ENCODE results near the gene MRPL36. TPM values are rescaled to one million over a fixed set of nuclear protein-coding genes. Genes with fewer than 3 reads are reported as not detected.

Gene MRPL36
- total and polyA plus RNA-seq, 7 experiments from 2014 or later = 14.1 to 77.5 (median 32.4) TPM

- H3K9me3 ChIP-seq (ENCODE audit: control insufficient read depth in 2 of 3, low read length in 3 of 3) = no peaks in the 10 kb centered on the region
- H3K36me3 Mint-ChIP-seq = no peaks in the 10 kb centered on the region
- H3K27me3 Mint-ChIP-seq = peaks cover 0 to 12% (median 2%) of the 10 kb centered on the region in 5 donors
- ATAC-seq (no peak), DNase-seq (no peak)
- no peaks in the 10 kb centered on the region for H3K9me3 Mint-ChIP-seq
- H3K4me1 Mint-ChIP-seq = peaks cover 0 to 36% (median 4%) of the 10 kb centered on the region in 7 donors
- no peak overlapping the region for H3K4me3 ChIP-seq (ENCODE audit: low read length)
- H3K27ac ChIP-seq (ENCODE audit: low read depth, low read length) = no peak overlapping the region
- no peaks in the 10 kb centered on the region for H3K27me3 ChIP-seq (ENCODE audit: control insufficient read depth in 2 of 2, insufficient read depth in 2 of 2, low read length in 2 of 2)
- POLR2A ChIA-PET = no interaction called here
- intact Hi-C loops (cut with micrococcal nuclease) = no loop called here
- no peaks in the 10 kb centered on the region for H3K36me3 ChIP-seq (ENCODE audit: control insufficient read depth in 2 of 3, insufficient read depth in 3 of 3, low read length in 3 of 3)
- H3K4me1 ChIP-seq (ENCODE audit: control insufficient read depth in 2 of 2, insufficient read depth in 2 of 2, low read length in 2 of 2) = peaks cover 0 to under 1% of the 10 kb centered on the region in 2 donors
- H3K4me3 Mint-ChIP-seq = no peak overlapping the region
- no peak overlapping the region for H3K27ac Mint-ChIP-seq
- CTCF ChIA-PET = no interaction called here
Measured at GRCh38 chr5:1785062-1785461, 14.6 kb downstream of the MRPL36 start.

GRCh38 chr5:1784197-1785050, 15.2 kb downstream of the MRPL36 start:
- ATAC-seq (no peak), DNase-seq (no peak)
- Mint-ChIP-seq H3K27ac (peak overlapping the region in 1 of 9 donors; percentile 43), H3K36me3 (no peaks in the 10 kb centered on the region), H3K4me1 (peaks cover 0 to 30% (median 4%) of the 10 kb centered on the region in 7 donors), H3K4me3 (no peak overlapping the region), H3K27me3 (peaks cover 0 to 12% (median 2%) of the 10 kb centered on the region in 5 donors), H3K9me3 (no peaks in the 10 kb centered on the region)
- Histone ChIP-seq H3K27me3 (ENCODE audit: control insufficient read depth in 2 of 2, insufficient read depth in 2 of 2, low read length in 2 of 2) (no peaks in the 10 kb centered on the region), H3K9me3 (ENCODE audit: control insufficient read depth in 2 of 3, low read length in 3 of 3) (no peaks in the 10 kb centered on the region), H3K4me3 (ENCODE audit: low read length) (no peak overlapping the region), H3K36me3 (ENCODE audit: control insufficient read depth in 2 of 3, insufficient read depth in 3 of 3, low read length in 3 of 3) (no peaks in the 10 kb centered on the region), H3K27ac (ENCODE audit: low read depth, low read length) (no peak overlapping the region), H3K4me1 (ENCODE audit: control insufficient read depth in 2 of 2, insufficient read depth in 2 of 2, low read length in 2 of 2) (no peaks in the 10 kb centered on the region)
- intact Hi-C loops (cut with micrococcal nuclease) = no loop called here
- CTCF ChIA-PET = no interaction called here
- POLR2A ChIA-PET = no interaction called here

DNA sequence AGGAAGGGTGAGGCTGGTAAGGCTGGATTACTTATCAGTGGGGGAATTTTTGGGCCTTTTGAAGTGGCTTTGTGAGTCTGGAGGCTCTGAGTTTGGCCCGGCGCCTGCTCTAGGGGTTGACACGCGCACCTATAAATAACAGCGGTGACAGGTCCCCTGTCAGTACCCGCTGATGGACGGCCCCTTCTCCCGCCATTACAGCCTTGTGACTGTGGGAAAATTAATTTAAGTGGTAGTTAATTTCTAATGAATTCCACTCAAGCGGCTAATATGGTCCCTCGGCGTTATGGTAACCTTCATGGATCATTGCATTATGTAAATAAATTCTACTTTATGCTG, 16.5 kb downstream of the MRPL36 start:
- POLR2A ChIA-PET = no interaction called here
- Histone ChIP-seq H3K4me3 (ENCODE audit: low read length) (no peak overlapping the region), H3K9me3 (ENCODE audit: control insufficient read depth in 2 of 3, low read length in 3 of 3) (no peaks in the 10 kb centered on the region), H3K4me1 (ENCODE audit: control insufficient read depth in 2 of 2, insufficient read depth in 2 of 2, low read length in 2 of 2) (no peaks in the 10 kb centered on the region), H3K36me3 (ENCODE audit: control insufficient read depth in 2 of 3, insufficient read depth in 3 of 3, low read length in 3 of 3) (no peaks in the 10 kb centered on the region), H3K27ac (ENCODE audit: low read depth, low read length) (no peak overlapping the region), H3K27me3 (ENCODE audit: control insufficient read depth in 2 of 2, insufficient read depth in 2 of 2, low read length in 2 of 2) (no peaks in the 10 kb centered on the region)
- Mint-ChIP-seq H3K27me3 (peaks cover 0 to 12% (median 2%) of the 10 kb centered on the region in 5 donors), H3K4me3 (no peak overlapping the region), H3K4me1 (peaks cover 0 to 21% (median 4%) of the 10 kb centered on the region in 7 donors), H3K36me3 (no peaks in the 10 kb centered on the region), H3K27ac (peak overlapping the region in 1 of 9 donors; percentile 25), H3K9me3 (no peaks in the 10 kb centered on the region)
- intact Hi-C loops (cut with micrococcal nuclease) = no loop called here
- no peak for DNase-seq
- ATAC-seq = no peak
- CTCF ChIA-PET = no interaction called here

- Histone ChIP-seq H3K36me3 (ENCODE audit: control insufficient read depth in 2 of 3, insufficient read depth in 3 of 3, low read length in 3 of 3) (no peaks in the 10 kb centered on the region), H3K9me3 (ENCODE audit: control insufficient read depth in 2 of 3, low read length in 3 of 3) (no peaks in the 10 kb centered on the region), H3K27me3 (ENCODE audit: control insufficient read depth in 2 of 2, insufficient read depth in 2 of 2, low read length in 2 of 2) (no peaks in the 10 kb centered on the region), H3K27ac (ENCODE audit: low read depth, low read length) (no peak overlapping the region), H3K4me3 (ENCODE audit: low read length) (no peak overlapping the region), H3K4me1 (ENCODE audit: control insufficient read depth in 2 of 2, insufficient read depth in 2 of 2, low read length in 2 of 2) (no peaks in the 10 kb centered on the region)
- Mint-ChIP-seq H3K36me3 (no peaks in the 10 kb centered on the region), H3K4me3 (no peak overlapping the region), H3K27me3 (peaks cover 0 to 12% (median 2%) of the 10 kb centered on the region in 5 donors), H3K9me3 (no peaks in the 10 kb centered on the region), H3K4me1 (peaks cover 0 to 17% (median 4%) of the 10 kb centered on the region in 7 donors), H3K27ac (peak overlapping the region in 1 of 9 donors; percentile 25)
- POLR2A ChIA-PET = no interaction called here
- CTCF ChIA-PET = no interaction called here
- DNase-seq = no peak
- intact Hi-C loops (cut with micrococcal nuclease) = no loop called here
- ATAC-seq = no peak
Measured at GRCh38 chr5:1782385-1783215, 17.0 kb downstream of the MRPL36 start.

DNA sequence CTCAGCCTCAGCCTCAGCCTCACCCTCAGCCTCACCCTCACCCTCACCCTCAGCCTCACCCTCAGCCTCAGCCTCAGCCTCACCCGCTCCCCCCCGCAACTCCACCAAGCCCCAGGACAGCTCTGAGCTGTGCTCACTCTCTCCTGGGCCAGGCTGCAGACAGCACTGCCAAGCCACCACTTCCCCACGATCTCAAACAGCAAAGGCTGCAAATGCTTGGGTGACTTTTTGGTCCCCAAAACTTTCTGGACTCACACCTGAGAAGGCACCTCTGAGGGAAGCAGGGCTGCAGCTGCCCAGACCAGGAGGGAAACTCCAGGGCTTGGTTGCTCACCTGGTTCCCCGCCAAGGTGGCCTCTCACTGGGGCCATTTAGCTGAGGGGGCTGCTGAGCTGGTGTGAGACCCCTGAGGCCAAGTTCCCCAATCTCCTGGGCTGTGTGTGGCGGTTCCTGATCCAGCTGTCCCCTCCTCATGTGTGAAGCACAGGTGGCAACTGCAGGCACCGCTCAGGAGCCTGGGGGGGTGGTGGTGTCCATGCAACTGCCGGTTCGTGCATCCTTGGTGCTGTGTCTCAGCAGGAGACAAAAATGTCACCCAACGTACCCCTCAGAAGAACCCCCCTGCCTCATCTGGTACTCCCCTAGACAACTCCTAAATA, 17.8 kb downstream of the MRPL36 start:
- no peak overlapping the region for H3K4me3 Mint-ChIP-seq
- ATAC-seq (no peak), DNase-seq (no peak)
- H3K27me3 Mint-ChIP-seq = peaks cover 0 to 12% (median 2%) of the 10 kb centered on the region in 5 donors
- Histone ChIP-seq H3K36me3 (ENCODE audit: control insufficient read depth in 2 of 3, insufficient read depth in 3 of 3, low read length in 3 of 3) (no peaks in the 10 kb centered on the region), H3K27ac (ENCODE audit: low read depth, low read length) (no peak overlapping the region), H3K4me1 (ENCODE audit: control insufficient read depth in 2 of 2, insufficient read depth in 2 of 2, low read length in 2 of 2) (no peaks in the 10 kb centered on the region), H3K4me3 (ENCODE audit: low read length) (no peak overlapping the region), H3K27me3 (ENCODE audit: control insufficient read depth in 2 of 2, insufficient read depth in 2 of 2, low read length in 2 of 2) (no peaks in the 10 kb centered on the region), H3K9me3 (ENCODE audit: control insufficient read depth in 2 of 3, low read length in 3 of 3) (no peaks in the 10 kb centered on the region)
- POLR2A ChIA-PET = no interaction called here
- H3K27ac Mint-ChIP-seq = peak overlapping the region in 1 of 9 donors; percentile 54
- CTCF ChIA-PET = no interaction called here
- H3K4me1 Mint-ChIP-seq = peaks cover 0 to 17% (median 4%) of the 10 kb centered on the region in 7 donors
- H3K9me3 Mint-ChIP-seq = no peaks in the 10 kb centered on the region
- intact Hi-C loops (cut with micrococcal nuclease) = no loop called here
- no peaks in the 10 kb centered on the region for H3K36me3 Mint-ChIP-seq

DNA sequence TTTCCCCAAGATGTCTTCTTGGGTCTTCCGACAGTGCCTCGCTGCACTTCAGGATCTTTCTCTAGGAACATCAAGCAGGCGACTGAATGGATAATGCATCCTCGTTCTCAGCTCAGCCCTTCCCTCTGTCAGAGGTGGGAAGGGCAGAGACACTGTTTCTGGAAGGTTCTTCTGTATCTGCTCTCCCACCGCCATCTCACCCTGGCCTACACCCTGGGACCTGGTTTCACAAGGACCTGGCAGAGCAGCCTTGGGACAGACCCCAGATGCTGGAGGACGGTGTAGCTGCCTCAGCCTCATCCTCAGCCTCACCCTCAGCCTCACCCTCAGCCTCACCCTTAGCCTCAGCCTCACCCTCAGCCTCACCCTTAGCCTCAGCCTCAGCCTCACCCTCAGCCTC, 18.5 kb downstream of the MRPL36 start:
- H3K4me3 Mint-ChIP-seq = no peak overlapping the region
- H3K4me1 Mint-ChIP-seq = peaks cover 0 to 17% (median 4%) of the 10 kb centered on the region in 7 donors
- intact Hi-C loops (cut with micrococcal nuclease) = no loop called here
- no peak for ATAC-seq
- H3K36me3 ChIP-seq (ENCODE audit: control insufficient read depth in 2 of 3, insufficient read depth in 3 of 3, low read length in 3 of 3) = no peaks in the 10 kb centered on the region
- no peaks in the 10 kb centered on the region for H3K9me3 ChIP-seq (ENCODE audit: control insufficient read depth in 2 of 3, low read length in 3 of 3)
- H3K36me3 Mint-ChIP-seq = no peaks in the 10 kb centered on the region
- no peaks in the 10 kb centered on the region for H3K4me1 ChIP-seq (ENCODE audit: control insufficient read depth in 2 of 2, insufficient read depth in 2 of 2, low read length in 2 of 2)
- no peak overlapping the region for H3K27ac ChIP-seq (ENCODE audit: low read depth, low read length)
- ChIA-PET POLR2A (no interaction called here), CTCF (no interaction called here)
- no peaks in the 10 kb centered on the region for H3K9me3 Mint-ChIP-seq
- peaks cover 0 to 12% (median 3%) of the 10 kb centered on the region in 5 donors for H3K27me3 Mint-ChIP-seq
- H3K4me3 ChIP-seq (ENCODE audit: low read length) = no peak overlapping the region
- DNase-seq = no peak
- H3K27ac Mint-ChIP-seq = peak overlapping the region in 1 of 9 donors; percentile 31
- H3K27me3 ChIP-seq (ENCODE audit: control insufficient read depth in 2 of 2, insufficient read depth in 2 of 2, low read length in 2 of 2) = no peaks in the 10 kb centered on the region
